Astrocyte of the spinal cord (primary cell): ENCODE results near the gene EARS2.
"Not testable (repeated sequence)": the region's sequence is repeated elsewhere in the genome, so short reads cannot be mapped to it uniquely, and the experiment has no call there.

ENCODE experiments used
- DNase-seq: peaks from one replicate; pipeline ENCODE4 v3.0.0; 2011; ENCODE audit warnings: low read depth, low spot score
- H3K4me3 ChIP-seq: 2 replicates; pipeline ENCODE4 v1.5.1; 2011; ENCODE audit warnings: low read depth, mild to moderate bottlenecking, low read length, moderate library complexity
- in situ Hi-C: cut with HindIII; loops from 2 replicates; pipeline ENCODE4 v1.10.0; 2017; ENCODE audit warnings: low sequenced_read_pairs
- TF ChIP-seq, protein P1 (sequence below): IDR thresholded peaks from 2 replicates; pipeline ENCODE4 v1.5.1; 2012; ENCODE audit warnings: low read depth, mild to moderate bottlenecking, low read length, inconsistent platforms

EARS2 gene

DNA sequence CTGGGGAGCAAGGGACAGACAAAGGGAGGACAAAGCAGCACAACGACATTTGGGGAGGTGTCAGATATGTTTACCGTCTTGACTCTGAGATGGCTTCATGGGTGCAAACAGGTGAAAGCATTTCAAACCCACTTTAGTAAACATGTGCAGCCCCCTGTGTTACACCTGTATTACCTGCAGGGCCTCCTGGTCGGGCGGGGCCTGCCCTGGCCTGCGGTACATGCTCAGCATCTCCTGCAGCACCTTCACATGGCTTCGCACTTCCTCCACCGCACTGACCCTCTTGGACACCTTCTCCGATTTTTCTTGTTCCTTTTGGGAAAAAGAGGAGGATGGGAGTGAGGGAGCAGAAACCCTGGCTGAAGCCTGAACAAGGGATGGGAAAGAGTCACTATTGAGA is 71.3 kb downstream of the EARS2 start:
- TF ChIP-seq, protein P1, sequence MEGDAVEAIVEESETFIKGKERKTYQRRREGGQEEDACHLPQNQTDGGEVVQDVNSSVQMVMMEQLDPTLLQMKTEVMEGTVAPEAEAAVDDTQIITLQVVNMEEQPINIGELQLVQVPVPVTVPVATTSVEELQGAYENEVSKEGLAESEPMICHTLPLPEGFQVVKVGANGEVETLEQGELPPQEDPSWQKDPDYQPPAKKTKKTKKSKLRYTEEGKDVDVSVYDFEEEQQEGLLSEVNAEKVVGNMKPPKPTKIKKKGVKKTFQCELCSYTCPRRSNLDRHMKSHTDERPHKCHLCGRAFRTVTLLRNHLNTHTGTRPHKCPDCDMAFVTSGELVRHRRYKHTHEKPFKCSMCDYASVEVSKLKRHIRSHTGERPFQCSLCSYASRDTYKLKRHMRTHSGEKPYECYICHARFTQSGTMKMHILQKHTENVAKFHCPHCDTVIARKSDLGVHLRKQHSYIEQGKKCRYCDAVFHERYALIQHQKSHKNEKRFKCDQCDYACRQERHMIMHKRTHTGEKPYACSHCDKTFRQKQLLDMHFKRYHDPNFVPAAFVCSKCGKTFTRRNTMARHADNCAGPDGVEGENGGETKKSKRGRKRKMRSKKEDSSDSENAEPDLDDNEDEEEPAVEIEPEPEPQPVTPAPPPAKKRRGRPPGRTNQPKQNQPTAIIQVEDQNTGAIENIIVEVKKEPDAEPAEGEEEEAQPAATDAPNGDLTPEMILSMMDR: no peak
- DNase-seq: no peak
- in situ Hi-C loops: no loop called here
- H3K4me3 ChIP-seq: no peak overlapping the region

DNA sequence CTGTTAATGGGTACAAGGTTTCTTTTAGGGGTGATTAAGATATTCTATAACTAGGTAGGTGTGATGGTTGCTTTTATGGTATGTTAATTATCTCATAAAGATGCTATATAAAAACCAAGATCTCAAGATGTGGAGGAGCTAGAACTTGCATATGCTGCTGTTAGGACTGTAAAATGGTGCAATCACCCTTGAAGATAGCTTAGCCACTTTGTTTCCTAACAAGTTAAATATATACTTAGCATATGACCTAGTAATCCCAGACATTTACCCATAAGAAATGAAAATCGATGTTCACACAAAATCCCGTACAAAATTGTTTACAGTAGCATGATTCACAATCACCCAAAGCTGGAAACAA is 71.9 kb downstream of the EARS2 start:
- DNase-seq: no peak

DNA sequence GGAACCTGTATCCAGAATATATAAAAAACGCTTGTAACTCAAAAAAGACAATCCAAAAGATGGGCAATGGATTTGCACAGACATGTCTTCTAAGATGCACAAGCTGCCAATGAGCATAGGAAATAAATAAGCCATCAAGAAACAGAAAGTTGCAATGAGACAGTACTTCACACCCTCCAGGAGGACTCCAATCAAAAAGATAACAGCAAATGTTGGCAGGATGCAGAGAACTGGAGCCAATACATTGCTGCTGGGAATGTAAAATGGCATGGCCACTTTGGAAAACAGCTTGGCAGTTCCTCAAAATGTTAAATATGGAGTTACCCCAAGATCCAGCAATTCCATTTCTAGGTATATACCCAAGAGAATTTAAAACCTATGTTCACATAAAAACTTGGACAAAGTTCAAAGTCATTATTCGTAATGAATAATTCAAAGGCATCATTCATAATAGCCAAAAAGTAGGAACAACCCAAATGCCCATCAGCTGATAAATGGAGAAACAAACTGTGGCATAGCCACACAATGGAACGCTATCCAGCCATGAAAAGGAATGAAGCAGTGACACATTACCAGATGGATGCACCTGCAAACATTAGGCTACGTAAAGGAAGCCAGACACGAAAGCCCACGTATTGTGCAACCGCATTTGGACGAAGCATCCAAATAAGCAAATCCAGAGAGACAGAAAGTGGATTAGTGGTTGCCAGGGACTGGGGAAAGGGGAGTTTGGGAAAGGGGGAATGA is 72.5 kb downstream of the EARS2 start:
- H3K4me3 ChIP-seq: no peak overlapping the region
- no peak for DNase-seq
- in situ Hi-C loops: no loop called here
- TF ChIP-seq, protein P1: no peak

More for the DNA sequence above, 71.9 kb downstream of the EARS2 start:
- in situ Hi-C loops: no loop called here
- H3K4me3 ChIP-seq: no peak overlapping the region
- TF ChIP-seq, protein P1: no peak

DNA sequence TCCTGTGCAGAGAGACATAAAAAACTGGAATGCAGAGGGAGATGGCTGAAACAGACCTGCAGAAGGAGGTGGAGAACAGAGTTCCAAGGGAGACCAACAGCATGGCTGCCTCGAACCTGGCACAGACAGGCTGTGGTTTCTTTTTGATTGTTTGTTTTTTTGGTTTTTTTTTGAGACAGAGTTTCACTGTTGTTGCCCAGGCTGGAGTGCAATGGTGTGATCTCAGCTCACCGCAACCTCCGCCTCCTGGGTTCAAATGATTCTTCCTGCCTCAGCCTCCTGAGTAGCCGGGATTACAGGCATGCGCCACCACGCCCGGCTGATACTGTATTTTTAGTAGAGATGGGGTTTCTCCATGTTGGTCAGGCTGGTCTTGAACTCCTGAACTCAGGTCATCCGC is 73.7 kb downstream of the EARS2 start:
- H3K4me3 ChIP-seq, in situ Hi-C loops, DNase-seq: not testable (repeated sequence)

DNA sequence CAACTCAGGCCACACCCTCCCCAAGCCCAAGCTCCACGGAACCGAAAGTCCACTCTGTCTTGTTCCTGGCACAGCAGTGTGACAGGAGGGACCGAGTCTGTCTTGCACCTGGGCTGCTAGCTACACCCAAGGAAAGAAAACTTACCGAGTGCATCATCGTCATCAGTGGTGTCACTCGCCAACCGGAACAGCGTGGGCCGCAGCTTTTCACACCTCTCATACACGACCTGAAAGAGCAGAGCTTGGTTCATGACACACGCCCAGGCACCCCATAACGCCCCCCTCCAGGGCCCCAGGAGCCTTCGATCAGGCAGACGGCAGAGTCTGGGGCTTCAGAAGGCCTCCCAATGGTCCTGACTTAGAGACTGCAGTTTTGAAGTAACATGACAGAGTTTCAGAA is 74.4 kb downstream of the EARS2 start:
- TF ChIP-seq, protein P1: no peak
- no peak for DNase-seq
- H3K4me3 ChIP-seq: no peak overlapping the region
- in situ Hi-C loops: no loop called here

DNA sequence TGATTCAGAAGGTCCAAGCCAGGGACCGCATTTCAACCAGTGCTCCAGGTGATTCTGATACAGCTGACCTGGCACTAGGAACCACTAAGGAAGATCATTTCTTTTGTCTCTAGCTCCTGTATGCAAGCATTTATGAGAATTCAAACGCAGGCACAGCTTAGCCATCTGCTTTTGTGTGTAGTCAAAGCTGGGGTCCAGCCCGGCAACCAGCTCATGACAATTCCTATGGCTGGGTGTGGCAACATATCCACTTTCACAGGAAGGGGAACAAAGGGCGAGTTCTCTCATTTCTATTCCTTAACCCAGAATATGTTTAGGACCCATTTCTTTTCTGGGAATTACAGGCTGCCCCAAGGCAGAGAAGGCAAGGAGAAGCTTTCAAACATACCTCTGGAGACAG is 76.9 kb downstream of the EARS2 start:
- no peak for DNase-seq
- no peak overlapping the region for H3K4me3 ChIP-seq
- TF ChIP-seq, protein P1: no peak
- in situ Hi-C loops: no loop called here

DNA sequence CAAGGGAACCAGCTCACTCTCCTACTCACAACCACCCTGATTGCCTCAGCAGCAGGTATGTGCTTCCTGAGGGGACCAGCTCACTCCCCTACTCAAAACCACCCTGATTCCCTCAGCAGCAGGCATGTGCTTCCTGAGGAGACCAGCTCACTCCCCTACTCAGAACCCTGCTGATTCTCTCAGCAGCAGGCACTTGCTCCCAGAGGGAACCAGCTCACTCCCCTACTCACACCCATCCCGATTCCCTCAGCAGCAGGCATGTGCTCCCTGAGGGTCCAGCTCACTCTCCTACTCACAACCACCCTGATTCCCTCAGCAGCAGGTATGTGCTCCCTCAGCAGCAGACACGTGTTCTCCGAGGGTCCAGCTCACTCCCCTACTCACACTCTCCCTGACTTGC is 78.0 kb downstream of the EARS2 start:
- TF ChIP-seq, protein P1: no peak
- no peak for DNase-seq
- no peak overlapping the region for H3K4me3 ChIP-seq
- in situ Hi-C loops: no loop called here
